Measurements from ENCODE around the gene PRPSAP1. TPM values are rescaled to one million over a fixed set of nuclear protein-coding genes. Genes with fewer than 3 reads are reported as not detected.
"Not testable (repeated sequence)": the region's sequence is repeated elsewhere in the genome, so short reads cannot be mapped to it uniquely, and the experiment has no call there.

Gene PRPSAP1
- total RNA-seq, 1 donor from 2014 or later, result 25.8 TPM

GRCh38 chr17:76272541-76273444 lies 80.9 kb downstream of the PRPSAP1 start:
- DNase-seq (ENCODE audit: low spot score), result no peak
- intact Hi-C loops (cut with DNase I), result no loop called here

GRCh38 chr17:76271669-76272540 lies 81.8 kb downstream of the PRPSAP1 start:
- intact Hi-C loops (cut with DNase I), result no loop called here
- no peak for DNase-seq (ENCODE audit: low spot score)

- intact Hi-C loops (cut with DNase I), result no loop called here
- no peak for DNase-seq (ENCODE audit: low spot score)
Observed at GRCh38 chr17:76270770-76271668, 82.7 kb downstream of the PRPSAP1 start.

GRCh38 chr17:76270127-76270592 lies 83.6 kb downstream of the PRPSAP1 start:
- DNase-seq (ENCODE audit: low spot score), result no peak
- intact Hi-C loops (cut with DNase I), result no loop called here

- intact Hi-C loops (cut with DNase I), result no loop called here
- DNase-seq (ENCODE audit: low spot score), result no peak
Observed at GRCh38 chr17:76268991-76269981, 84.4 kb downstream of the PRPSAP1 start.

GRCh38 chr17:76268015-76268749 lies 85.5 kb downstream of the PRPSAP1 start:
- DNase-seq (ENCODE audit: low spot score), result peak; percentile 94
- intact Hi-C loops (cut with DNase I), result no loop called here

- intact Hi-C loops (cut with DNase I); DNase-seq (ENCODE audit: low spot score): not testable (repeated sequence)
Observed at GRCh38 chr17:76267581-76268001, 86.1 kb downstream of the PRPSAP1 start.

GRCh38 chr17:76267051-76267576 lies 86.6 kb downstream of the PRPSAP1 start:
- DNase-seq (ENCODE audit: low spot score), result no peak
- intact Hi-C loops (cut with DNase I), result no loop called here

- DNase-seq (ENCODE audit: low spot score), result no peak
- intact Hi-C loops (cut with DNase I), result no loop called here
Observed at GRCh38 chr17:76266244-76266938, 87.3 kb downstream of the PRPSAP1 start.

- intact Hi-C loops (cut with DNase I), result no loop called here
Observed at GRCh38 chr17:76265624-76266243, 88.0 kb downstream of the PRPSAP1 start.

GRCh38 chr17:76264755-76265623 lies 88.7 kb downstream of the PRPSAP1 start, which contains the start of gene UBALD2:
TSS of gene UBALD2 (plus strand) at chr17:76265348. CDS start at chr17:76265506, 158 bp downstream.
- peak; percentile 100 for DNase-seq (ENCODE audit: low spot score)
- intact Hi-C loops (cut with DNase I), result no loop called here

More at GRCh38 chr17:76265624-76266243, 88.0 kb downstream of the PRPSAP1 start:
- peak; percentile 82 for DNase-seq (ENCODE audit: low spot score)

- intact Hi-C loops (cut with DNase I), result no loop called here
- DNase-seq (ENCODE audit: low spot score), result no peak
Observed at GRCh38 chr17:76264425-76264754, 89.3 kb downstream of the PRPSAP1 start.

GRCh38 chr17:76263896-76264295 lies 89.8 kb downstream of the PRPSAP1 start:
- no peak for DNase-seq (ENCODE audit: low spot score)
- intact Hi-C loops (cut with DNase I), result no loop called here

- intact Hi-C loops (cut with DNase I), result no loop called here
- DNase-seq (ENCODE audit: low spot score), result no peak
Observed at GRCh38 chr17:76262732-76263344, 90.9 kb downstream of the PRPSAP1 start.

Data from cardiac septum (tissue), 1 donor.